Activated CD8-positive, alpha-beta memory T cell treated with anti-CD3 and anti-CD28 coated beads, Interleukin-2, amount 10 ng/mL, durations not matched to agents 7 days and 5 days (primary cell): ENCODE measurements around the gene RASAL2. TPM values are rescaled to one million over a fixed set of nuclear protein-coding genes. Genes with fewer than 3 reads are reported as not detected.

Source experiments
- ATAC-seq: fragments of 150-1000 bp; cut with Tn5 transposase; one replicate; pipeline ENCODE4 v1.10.0; 2021; ENCODE audit warnings: moderate library complexity
- CTCF ChIA-PET: fragments of 350-600 bp; sonication (Branson Sonifier 250); formaldehyde crosslinking; loops from one replicate; lab custom pipeline; 2021; ENCODE audit warnings: antibody characterized with exemption; lab: Charles Lee
- DNase-seq: peaks from one replicate; pipeline ENCODE4 v3.0.0-alpha.2; 2020
- H3K27ac Mint-ChIP-seq: one replicate; pipeline ENCODE4 v1.8.0; 2021; ENCODE audit warnings: mild to moderate bottlenecking, mixed read lengths
- H3K27me3 Mint-ChIP-seq: one replicate; pipeline ENCODE4 v1.8.0; 2021; ENCODE audit warnings: mixed read lengths
- H3K36me3 Mint-ChIP-seq: one replicate; pipeline ENCODE4 v1.8.0; 2021; ENCODE audit warnings: mild to moderate bottlenecking, mixed read lengths
- H3K4me1 Mint-ChIP-seq: one replicate; pipeline ENCODE4 v1.8.0; 2021; ENCODE audit warnings: mixed read lengths
- H3K4me3 Mint-ChIP-seq: one replicate; pipeline ENCODE4 v1.8.0; 2021; ENCODE audit warnings: mild to moderate bottlenecking, moderate library complexity, mixed read lengths
- H3K9me3 Mint-ChIP-seq: one replicate; pipeline ENCODE4 v1.8.0; 2022; ENCODE audit warnings: low read depth, mixed read lengths
- total RNA-seq, 2 experiments: library from RNA; stranded (reverse); gene quantifications; one replicate each; pipeline ENCODE4 v1.2.3, GENCODE V29; 2021

The RASAL2 gene
- total RNA-seq, 2 experiments from 2014 or later = not detected

GRCh38 chr1:178258536-178258935 lies 164.6 kb downstream of the RASAL2 start:
- CTCF ChIA-PET = no interaction called here
- DNase-seq (no peak), ATAC-seq (no peak)
- Mint-ChIP-seq H3K4me1 (no peaks in the 10 kb centered on the region), H3K27me3 (no peaks in the 10 kb centered on the region), H3K4me3 (no peak overlapping the region), H3K27ac (no peak overlapping the region), H3K36me3 (no peaks in the 10 kb centered on the region), H3K9me3 (peaks cover 2% of the 10 kb centered on the region)

GRCh38 chr1:178262120-178262500 lies 168.2 kb downstream of the RASAL2 start:
- CTCF ChIA-PET = no interaction called here

GRCh38 chr1:178263341-178263740 lies 169.4 kb downstream of the RASAL2 start:
- no peaks in the 10 kb centered on the region for H3K27me3 Mint-ChIP-seq
- H3K4me1 Mint-ChIP-seq = no peaks in the 10 kb centered on the region
- ATAC-seq (no peak), DNase-seq (no peak)
- H3K27ac Mint-ChIP-seq = no peak overlapping the region
- H3K36me3 Mint-ChIP-seq = no peaks in the 10 kb centered on the region
- H3K4me3 Mint-ChIP-seq = no peak overlapping the region
- H3K9me3 Mint-ChIP-seq = peaks cover 2% of the 10 kb centered on the region
- CTCF ChIA-PET = no interaction called here

More at GRCh38 chr1:178262120-178262500, 168.2 kb downstream of the RASAL2 start:
- no peaks in the 10 kb centered on the region for H3K4me1 Mint-ChIP-seq
- ATAC-seq (no peak), DNase-seq (no peak)
- H3K27ac Mint-ChIP-seq = no peak overlapping the region
- peaks cover 2% of the 10 kb centered on the region for H3K9me3 Mint-ChIP-seq
- no peaks in the 10 kb centered on the region for H3K27me3 Mint-ChIP-seq
- H3K4me3 Mint-ChIP-seq = no peak overlapping the region
- no peaks in the 10 kb centered on the region for H3K36me3 Mint-ChIP-seq

- no peaks in the 10 kb centered on the region for H3K36me3 Mint-ChIP-seq
- no peaks in the 10 kb centered on the region for H3K4me1 Mint-ChIP-seq
- H3K27me3 Mint-ChIP-seq = no peaks in the 10 kb centered on the region
- ATAC-seq (no peak), DNase-seq (no peak)
- no peak overlapping the region for H3K4me3 Mint-ChIP-seq
- H3K27ac Mint-ChIP-seq = no peak overlapping the region
- CTCF ChIA-PET = no interaction called here
- peaks cover 2% of the 10 kb centered on the region for H3K9me3 Mint-ChIP-seq
Measured at GRCh38 chr1:178266113-178266512, 172.2 kb downstream of the RASAL2 start.

GRCh38 chr1:178266619-178267066 lies 172.7 kb downstream of the RASAL2 start:
- ATAC-seq (no peak), DNase-seq (no peak)
- Mint-ChIP-seq H3K36me3 (no peaks in the 10 kb centered on the region), H3K9me3 (peaks cover 2% of the 10 kb centered on the region), H3K4me1 (no peaks in the 10 kb centered on the region), H3K27me3 (no peaks in the 10 kb centered on the region), H3K4me3 (no peak overlapping the region), H3K27ac (no peak overlapping the region)
- CTCF ChIA-PET = no interaction called here

GRCh38 chr1:178267646-178268094 lies 173.8 kb downstream of the RASAL2 start:
- no peak overlapping the region for H3K27ac Mint-ChIP-seq
- CTCF ChIA-PET = no interaction called here
- DNase-seq (no peak), ATAC-seq (no peak)
- H3K27me3 Mint-ChIP-seq = no peaks in the 10 kb centered on the region
- no peaks in the 10 kb centered on the region for H3K36me3 Mint-ChIP-seq
- H3K9me3 Mint-ChIP-seq = peaks cover 2% of the 10 kb centered on the region
- no peak overlapping the region for H3K4me3 Mint-ChIP-seq
- no peaks in the 10 kb centered on the region for H3K4me1 Mint-ChIP-seq

GRCh38 chr1:178271471-178271870 lies 177.6 kb downstream of the RASAL2 start:
- Mint-ChIP-seq H3K9me3 (peaks cover under 1% of the 10 kb centered on the region), H3K4me1 (no peaks in the 10 kb centered on the region), H3K4me3 (no peak overlapping the region), H3K36me3 (no peaks in the 10 kb centered on the region), H3K27ac (no peak overlapping the region), H3K27me3 (no peaks in the 10 kb centered on the region)
- ATAC-seq (no peak), DNase-seq (no peak)
- CTCF ChIA-PET = interaction anchor here (0.9 kb wide), 1 partner anchor 10 kb away, joined by 3 read pairs; no protein-coding TSS in a partner anchor

GRCh38 chr1:178273707-178274410 lies 180.0 kb downstream of the RASAL2 start:
- H3K9me3 Mint-ChIP-seq = no peaks in the 10 kb centered on the region
- no peak overlapping the region for H3K27ac Mint-ChIP-seq
- no peak overlapping the region for H3K4me3 Mint-ChIP-seq
- H3K27me3 Mint-ChIP-seq = no peaks in the 10 kb centered on the region
- no peak for ATAC-seq
- H3K36me3 Mint-ChIP-seq = no peaks in the 10 kb centered on the region
- H3K4me1 Mint-ChIP-seq = no peaks in the 10 kb centered on the region
- CTCF ChIA-PET = no interaction called here
- no peak for DNase-seq

GRCh38 chr1:178275049-178275448 lies 181.1 kb downstream of the RASAL2 start:
- H3K9me3 Mint-ChIP-seq = no peaks in the 10 kb centered on the region
- ATAC-seq (no peak), DNase-seq (no peak)
- no peaks in the 10 kb centered on the region for H3K4me1 Mint-ChIP-seq
- no peak overlapping the region for H3K27ac Mint-ChIP-seq
- no peak overlapping the region for H3K4me3 Mint-ChIP-seq
- no peaks in the 10 kb centered on the region for H3K36me3 Mint-ChIP-seq
- CTCF ChIA-PET = no interaction called here
- no peaks in the 10 kb centered on the region for H3K27me3 Mint-ChIP-seq

GRCh38 chr1:178275553-178275952 lies 181.6 kb downstream of the RASAL2 start:
- ATAC-seq = no peak
- no peaks in the 10 kb centered on the region for H3K4me1 Mint-ChIP-seq
- no peak for DNase-seq
- no peaks in the 10 kb centered on the region for H3K27me3 Mint-ChIP-seq
- H3K4me3 Mint-ChIP-seq = no peak overlapping the region
- H3K36me3 Mint-ChIP-seq = no peaks in the 10 kb centered on the region
- CTCF ChIA-PET = no interaction called here
- no peaks in the 10 kb centered on the region for H3K9me3 Mint-ChIP-seq
- H3K27ac Mint-ChIP-seq = no peak overlapping the region

GRCh38 chr1:178277793-178278530 lies 184.1 kb downstream of the RASAL2 start:
- H3K9me3 Mint-ChIP-seq = no peaks in the 10 kb centered on the region
- no peak for DNase-seq
- H3K4me1 Mint-ChIP-seq = no peaks in the 10 kb centered on the region
- ATAC-seq = no peak
- no peak overlapping the region for H3K27ac Mint-ChIP-seq
- no peak overlapping the region for H3K4me3 Mint-ChIP-seq
- no peaks in the 10 kb centered on the region for H3K27me3 Mint-ChIP-seq
- CTCF ChIA-PET = no interaction called here
- H3K36me3 Mint-ChIP-seq = no peaks in the 10 kb centered on the region

- ATAC-seq = no peak
- no peaks in the 10 kb centered on the region for H3K36me3 Mint-ChIP-seq
- DNase-seq = no peak
- CTCF ChIA-PET = no interaction called here
- no peak overlapping the region for H3K27ac Mint-ChIP-seq
- no peaks in the 10 kb centered on the region for H3K4me1 Mint-ChIP-seq
- H3K27me3 Mint-ChIP-seq = no peaks in the 10 kb centered on the region
- no peaks in the 10 kb centered on the region for H3K9me3 Mint-ChIP-seq
- no peak overlapping the region for H3K4me3 Mint-ChIP-seq
Measured at GRCh38 chr1:178278916-178279686, 185.2 kb downstream of the RASAL2 start.

- H3K27ac Mint-ChIP-seq = no peak overlapping the region
- no peaks in the 10 kb centered on the region for H3K27me3 Mint-ChIP-seq
- CTCF ChIA-PET = no interaction called here
Measured at GRCh38 chr1:178282949-178283367, 189.1 kb downstream of the RASAL2 start.

More at GRCh38 chr1:178282949-178283367, 189.1 kb downstream of the RASAL2 start:
- no peak for DNase-seq
- Mint-ChIP-seq H3K4me3 (no peak overlapping the region), H3K36me3 (no peaks in the 10 kb centered on the region), H3K9me3 (no peaks in the 10 kb centered on the region), H3K4me1 (no peaks in the 10 kb centered on the region)
- ATAC-seq = no peak
